ENCODE measurements around the gene UBQLN3.

UBQLN3 gene

DNA sequence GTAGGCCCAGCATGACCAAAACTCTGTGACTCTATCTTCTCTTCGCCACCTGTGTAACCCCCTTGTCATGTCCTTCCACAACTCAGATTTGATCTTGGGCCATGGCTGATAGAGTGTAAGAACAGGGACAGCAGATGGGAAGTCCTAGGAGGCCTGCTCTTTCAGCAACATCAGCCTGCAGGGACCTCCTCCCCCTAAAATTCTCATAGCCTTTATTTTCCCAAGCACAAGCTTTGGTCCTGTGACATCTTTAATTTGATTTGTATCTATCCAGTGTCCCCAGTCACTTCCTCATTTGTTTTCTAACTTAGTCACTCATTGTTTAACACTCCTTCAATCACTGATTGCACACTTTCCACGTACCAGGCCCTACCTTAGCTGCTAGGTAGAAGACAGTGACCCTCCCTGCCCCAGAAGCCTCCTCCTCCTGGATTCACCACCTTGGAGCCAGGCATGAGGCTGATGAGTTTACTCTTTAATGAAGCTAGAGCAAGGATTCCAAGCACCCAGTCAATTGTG, 5.3 kb downstream of the UBQLN3 start:
- no peak for DNase-seq

DNA sequence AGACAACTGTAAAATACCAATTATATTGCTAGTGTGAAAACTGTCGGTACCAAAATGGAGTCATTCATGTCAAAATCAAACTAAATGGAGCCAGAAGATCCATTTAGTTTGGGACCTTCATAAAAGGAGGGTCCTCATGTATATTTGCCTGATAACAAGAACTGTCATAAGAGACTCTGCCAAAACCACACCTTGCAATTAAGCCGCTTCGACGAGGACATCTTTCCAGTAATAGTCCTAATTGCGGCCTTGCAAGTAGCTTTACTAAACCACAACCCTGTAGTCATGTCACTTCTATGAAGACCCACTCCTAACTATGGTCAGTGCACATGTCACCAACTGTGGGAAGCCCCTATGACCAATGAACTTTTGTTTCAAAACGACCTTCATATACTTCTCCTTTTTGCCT, 9.4 kb downstream of the UBQLN3 start:
- no peak for DNase-seq

DNA sequence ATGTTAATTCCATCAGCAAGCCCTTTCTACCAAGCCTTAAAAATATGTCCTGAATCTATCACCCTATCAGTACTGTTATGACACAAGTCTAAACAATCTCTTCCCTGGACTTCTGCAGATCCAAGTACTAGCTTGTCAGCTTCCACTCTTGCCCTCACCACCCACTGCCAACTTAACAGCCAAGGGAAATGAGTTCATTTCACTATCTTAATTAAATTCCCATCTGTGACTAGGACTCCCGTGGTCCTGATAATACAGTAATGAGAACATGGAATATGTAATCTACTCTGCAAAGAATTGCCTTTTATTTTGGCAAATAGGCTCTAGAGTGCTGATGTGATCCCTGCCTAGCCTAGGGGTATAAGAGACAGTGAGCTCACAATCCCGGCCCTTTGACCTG, 10.1 kb downstream of the UBQLN3 start:
- no peak for DNase-seq

DNA sequence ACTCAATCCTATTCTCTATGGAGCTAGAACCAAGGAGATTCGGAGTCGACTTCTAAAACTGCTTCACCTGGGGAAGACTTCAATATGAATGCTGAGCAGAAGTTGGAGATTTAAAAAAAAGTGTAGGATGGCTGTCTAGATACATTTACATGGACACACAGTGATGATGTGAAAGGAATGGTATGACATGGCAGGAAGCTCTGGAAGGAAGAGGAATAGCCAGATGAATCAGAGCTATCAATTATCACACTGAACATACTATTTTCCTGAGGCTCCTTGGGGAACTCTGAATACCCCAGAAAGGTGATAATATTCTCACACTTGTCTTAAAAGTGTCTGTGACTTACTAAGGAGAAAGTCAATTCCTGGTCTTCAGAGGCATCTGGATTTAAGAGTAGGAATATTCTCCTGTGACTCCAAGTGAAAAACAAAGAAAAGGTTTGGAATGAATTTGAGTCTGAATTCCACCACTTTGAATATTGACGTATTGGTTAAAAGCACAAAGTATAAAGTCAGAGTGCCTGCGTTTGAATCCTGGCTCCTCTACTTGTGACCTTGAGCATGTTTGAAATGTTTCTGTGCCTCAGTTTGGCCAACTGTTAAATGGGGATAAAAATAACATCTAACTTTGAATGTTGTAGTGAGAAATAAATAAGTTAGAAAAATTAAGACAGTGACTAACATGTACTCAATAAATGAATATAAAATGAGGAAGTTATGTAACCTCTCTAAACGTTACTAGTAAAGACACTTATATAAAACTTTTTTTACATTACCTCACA, 20.0 kb downstream of the UBQLN3 start:
- DNase-seq: no peak

DNA sequence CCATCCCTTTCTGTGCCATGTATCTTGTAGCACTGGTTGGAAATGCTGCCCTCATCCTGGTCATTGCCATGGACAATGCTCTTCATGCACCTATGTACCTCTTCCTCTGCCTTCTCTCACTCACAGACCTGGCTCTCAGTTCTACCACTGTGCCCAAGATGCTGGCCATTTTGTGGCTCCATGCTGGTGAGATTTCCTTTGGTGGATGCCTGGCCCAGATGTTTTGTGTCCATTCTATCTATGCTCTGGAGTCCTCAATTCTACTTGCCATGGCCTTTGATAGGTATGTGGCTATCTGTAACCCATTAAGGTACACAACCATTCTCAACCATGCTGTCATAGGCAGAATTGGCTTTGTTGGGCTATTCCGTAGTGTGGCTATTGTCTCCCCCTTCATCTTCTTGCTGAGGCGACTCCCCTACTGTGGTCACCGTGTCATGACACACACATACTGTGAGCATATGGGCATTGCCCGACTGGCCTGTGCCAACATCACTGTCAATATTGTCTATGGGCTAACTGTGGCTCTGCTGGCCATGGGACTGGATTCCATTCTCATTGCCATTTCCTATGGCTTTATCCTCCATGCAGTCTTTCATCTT, 20.9 kb downstream of the UBQLN3 start:
- DNase-seq: no peak

DNA sequence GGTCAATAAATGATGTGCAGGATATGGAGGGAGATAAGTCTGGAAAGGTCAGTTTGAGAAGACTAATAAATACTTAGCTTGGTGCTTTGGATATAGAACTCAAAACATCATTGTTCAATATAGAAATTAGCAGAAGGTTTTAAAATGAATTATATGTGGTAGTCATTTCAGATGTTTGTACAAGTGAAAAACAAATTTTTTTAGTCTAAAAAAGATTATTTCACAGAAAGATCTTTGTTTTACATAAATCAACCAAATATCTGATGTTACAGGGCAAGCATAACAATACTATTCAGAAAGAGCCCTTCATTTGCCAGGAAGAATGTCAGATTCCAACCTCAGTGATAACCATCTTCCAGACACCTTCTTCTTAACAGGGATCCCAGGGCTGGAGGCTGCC, 21.4 kb downstream of the UBQLN3 start, which contains the start of gene OR52D1:
OR52D1 (plus strand) TSS at position 301 of the 400 bp plus-strand sequence; CDS start at position 323, 22 bp downstream.
- no peak for DNase-seq

DNA sequence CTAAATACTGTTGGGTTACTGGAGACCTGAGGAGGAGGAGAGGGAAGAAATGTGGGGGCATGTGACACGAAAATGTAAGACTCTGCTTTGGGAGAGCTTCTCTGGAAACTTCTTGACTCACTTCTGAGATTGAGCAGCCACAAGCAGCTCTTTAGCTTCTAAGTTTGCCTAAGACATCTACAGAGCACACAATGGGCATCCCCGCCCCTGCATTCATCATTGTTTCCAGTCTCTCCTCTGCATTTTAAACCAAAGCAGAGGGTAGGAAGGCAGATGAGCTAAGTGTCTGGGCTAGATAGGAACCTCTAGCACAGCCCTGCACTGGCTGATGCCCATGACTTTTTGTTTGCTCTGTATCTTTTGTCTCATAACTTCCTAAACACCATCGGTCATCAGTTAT, 23.3 kb downstream of the UBQLN3 start:
- no peak for DNase-seq

DNA sequence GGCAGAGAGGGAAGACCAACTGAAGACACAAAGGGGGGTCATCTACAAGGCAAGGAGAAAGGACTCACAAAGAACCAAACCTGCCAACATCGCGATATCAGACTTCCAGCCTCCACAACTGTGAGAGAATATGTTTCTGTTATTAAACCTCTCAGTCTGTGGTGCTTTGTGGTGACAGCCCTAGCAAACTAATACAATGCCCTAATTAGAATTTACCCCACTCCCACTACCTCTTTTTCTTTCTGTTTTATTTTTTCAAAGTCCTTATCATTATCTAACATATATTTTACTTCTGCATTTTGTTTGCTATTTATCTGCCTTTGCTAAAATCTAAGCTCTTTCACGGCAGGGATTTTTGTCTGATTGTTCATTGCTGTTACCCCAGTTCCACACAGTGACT, 23.8 kb downstream of the UBQLN3 start:
- DNase-seq: no peak

DNA sequence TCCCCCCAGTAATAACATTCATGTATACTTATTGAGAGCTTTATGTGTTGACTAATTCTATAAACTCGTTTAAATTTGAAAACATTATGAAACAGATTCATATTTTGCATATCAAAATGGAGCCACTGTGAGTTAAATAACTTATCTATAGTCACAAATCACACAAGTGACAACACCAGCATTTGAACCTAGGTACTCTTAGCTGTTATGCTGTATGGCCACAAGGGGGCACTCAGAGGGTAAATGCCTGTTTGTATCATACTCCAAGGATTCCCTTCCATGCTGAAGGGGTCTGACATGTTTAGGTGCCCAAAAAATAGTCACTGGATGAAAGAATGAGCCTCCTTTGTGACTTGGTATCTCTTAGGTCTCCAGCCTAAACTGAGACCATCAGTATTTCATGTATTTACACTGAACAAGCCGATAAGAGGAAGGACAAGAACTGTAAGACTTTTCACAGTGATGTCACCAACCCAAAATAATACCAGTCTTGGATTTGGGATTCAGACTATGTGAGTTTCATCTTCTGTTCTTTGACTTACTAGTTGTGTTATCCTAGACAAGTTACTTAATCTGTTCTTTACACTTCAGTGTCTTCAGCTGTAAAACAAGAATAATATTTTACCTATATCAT, 33.5 kb downstream of the UBQLN3 start:
- no peak for DNase-seq

DNA sequence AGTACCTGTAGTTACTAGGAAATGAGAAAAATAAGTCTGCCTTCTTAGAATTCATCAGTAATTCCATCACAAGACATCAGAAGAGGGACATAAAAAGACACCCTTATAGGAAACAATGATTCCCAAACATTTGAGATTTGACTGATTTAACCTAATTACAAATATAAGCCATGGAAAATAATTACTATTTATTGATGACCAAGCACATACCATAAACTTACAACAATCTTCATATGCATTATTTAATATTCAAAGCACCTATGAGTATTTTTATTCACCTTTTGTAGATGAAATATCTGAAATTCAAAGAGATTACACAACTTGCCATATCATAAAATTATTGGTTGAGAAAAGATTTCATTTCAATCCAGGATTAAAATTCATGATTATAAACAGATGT, 35.8 kb downstream of the UBQLN3 start:
- DNase-seq: no peak

DNA sequence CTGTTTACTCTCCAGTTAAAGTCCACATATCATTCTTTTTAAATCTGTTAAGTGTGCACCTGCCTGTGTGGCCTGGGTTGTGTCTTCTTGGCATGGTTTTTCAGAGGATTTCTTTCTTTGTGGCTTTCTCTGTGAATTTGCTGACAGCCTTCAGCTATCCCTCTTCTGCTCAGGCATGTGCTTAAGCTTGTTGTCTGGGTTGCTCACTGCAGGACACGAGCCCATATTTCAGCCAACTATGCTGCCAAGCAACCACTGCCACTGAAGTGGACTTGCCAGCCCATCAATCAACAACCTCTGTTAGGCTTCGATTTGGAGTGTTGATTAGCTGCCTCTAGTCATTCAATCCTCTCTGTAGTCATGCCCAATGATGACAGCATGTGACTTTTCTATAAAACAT, 42.2 kb downstream of the UBQLN3 start:
- DNase-seq: no peak

DNA sequence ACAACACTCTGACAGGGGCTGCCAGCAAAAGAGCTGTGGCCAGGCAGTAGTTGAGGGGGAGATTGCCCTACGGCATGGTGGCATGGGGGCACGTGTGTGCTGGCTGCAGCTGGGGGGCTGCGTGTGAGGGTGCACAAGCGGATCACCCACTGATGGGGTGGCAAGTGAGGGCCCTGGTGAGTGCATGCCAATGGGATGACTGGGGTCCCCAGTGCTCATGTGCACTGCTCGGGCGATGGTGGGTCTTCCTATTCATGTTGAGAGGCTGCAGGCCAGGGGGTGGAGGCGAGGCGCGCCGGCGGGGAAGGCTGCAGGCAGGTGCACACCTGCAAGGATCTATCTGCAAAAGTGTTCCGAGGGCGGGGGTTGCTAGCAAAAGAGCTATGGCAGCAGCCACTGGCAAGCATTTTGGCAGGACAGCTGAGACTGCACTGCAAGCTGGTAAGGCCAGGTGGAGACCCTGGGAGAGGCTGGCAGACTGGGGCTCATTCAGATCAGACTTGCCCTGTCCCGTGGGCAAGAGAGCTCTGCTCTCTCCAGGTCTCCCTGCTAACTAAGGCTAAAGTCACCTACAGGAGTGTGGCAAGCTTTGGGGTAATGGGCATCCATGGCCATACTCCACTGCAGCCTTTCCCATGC, 48.7 kb downstream of the UBQLN3 start:
- DNase-seq: no peak
